H9 (cell line): Measurements from ENCODE around the gene IFITM1. TPM values are rescaled to one million over a fixed set of nuclear protein-coding genes. Genes with fewer than 3 reads are reported as not detected.

Experiments
- DNase-seq: peaks from one replicate; pipeline ENCODE4 v3.0.0-alpha.2; 2017
- H2AFZ ChIP-seq: one replicate; pipeline ENCODE4 v1.6.1; 2013; ENCODE audit warnings: mild to moderate bottlenecking, low read length, control low read depth, moderate library complexity
- H2AK5ac ChIP-seq: 2 replicates; pipeline ENCODE4 v1.6.1; 2013; ENCODE audit warnings: low read length, control low read depth, mixed read lengths; ENCODE audit not compliant: insufficient read length
- H2BK120ac ChIP-seq: one replicate; pipeline ENCODE4 v1.6.1; 2013; ENCODE audit warnings: low read depth, mild to moderate bottlenecking, low read length, control low read depth, inconsistent platforms; ENCODE audit not compliant: poor library complexity, severe bottlenecking
- H2BK12ac ChIP-seq: 2 replicates; pipeline ENCODE4 v1.6.1; 2013; ENCODE audit warnings: low read length, control low read depth, mixed read lengths, low read depth; ENCODE audit not compliant: insufficient read length
- H2BK15ac ChIP-seq: 2 replicates; pipeline ENCODE4 v1.6.1; 2013; ENCODE audit warnings: low read depth, low read length, control low read depth
- H2BK20ac ChIP-seq: one replicate; pipeline ENCODE4 v1.6.1; 2013; ENCODE audit warnings: low read depth, mild to moderate bottlenecking, low read length, control low read depth, inconsistent platforms; ENCODE audit not compliant: poor library complexity, severe bottlenecking
- H2BK5ac ChIP-seq: 2 replicates; pipeline ENCODE4 v1.6.1; 2013; ENCODE audit warnings: low read length, control low read depth, mixed read lengths; ENCODE audit not compliant: insufficient read length
- H3K14ac ChIP-seq: 2 replicates; pipeline ENCODE4 v1.6.1; 2013; ENCODE audit warnings: low read length, control low read depth; ENCODE audit not compliant: insufficient read depth
- H3K18ac ChIP-seq: 2 replicates; pipeline ENCODE4 v1.6.1; 2013; ENCODE audit warnings: low read depth, mild to moderate bottlenecking, mixed read lengths, low read length, control low read depth; ENCODE audit not compliant: insufficient read length
- H3K23ac ChIP-seq: 2 replicates; pipeline ENCODE4 v1.6.1; 2013; ENCODE audit warnings: low read length, control low read depth, mixed read lengths, low read depth; ENCODE audit not compliant: insufficient read length
- H3K23me2 ChIP-seq: 2 replicates; pipeline ENCODE4 v1.6.1; 2013; ENCODE audit warnings: low read depth, mild to moderate bottlenecking, mixed read lengths, low read length, control low read depth; ENCODE audit not compliant: insufficient read length, poor library complexity, severe bottlenecking
- H3K27ac ChIP-seq: 2 replicates; pipeline ENCODE4 v1.5.1; 2013; ENCODE audit warnings: low read length, control low read depth, mixed read lengths, low read depth; ENCODE audit not compliant: insufficient read length
- H3K27me3 ChIP-seq: 2 replicates; pipeline ENCODE4 v1.6.1; 2013; ENCODE audit warnings: low read length, control low read depth, inconsistent platforms; ENCODE audit not compliant: insufficient read depth
- H3K4ac ChIP-seq: 2 replicates; pipeline ENCODE4 v1.6.1; 2013; ENCODE audit warnings: low read depth, mild to moderate bottlenecking, control low read depth, inconsistent platforms, low read length, moderate library complexity
- H3K4me1 ChIP-seq: 2 replicates; pipeline ENCODE4 v1.6.1; 2013; ENCODE audit warnings: low read length, control low read depth, inconsistent platforms; ENCODE audit not compliant: insufficient read depth
- H3K4me2 ChIP-seq: 2 replicates; pipeline ENCODE4 v1.6.1; 2013; ENCODE audit warnings: low read length, control low read depth, mixed read lengths; ENCODE audit not compliant: insufficient read length, insufficient read depth
- H3K56ac ChIP-seq: 2 replicates; pipeline ENCODE4 v1.6.1; 2013; ENCODE audit warnings: low read depth, mild to moderate bottlenecking, mixed read lengths, low read length, control low read depth; ENCODE audit not compliant: insufficient read length
- H3K79me1 ChIP-seq: 2 replicates; pipeline ENCODE4 v1.6.1; 2013; ENCODE audit warnings: low read depth, mild to moderate bottlenecking, moderate library complexity, low read length, control low read depth, inconsistent platforms; ENCODE audit not compliant: insufficient read depth, poor library complexity, severe bottlenecking
- H3K79me2 ChIP-seq: 2 replicates; pipeline ENCODE4 v1.6.1; 2013; ENCODE audit warnings: low read length, control low read depth, inconsistent platforms; ENCODE audit not compliant: insufficient read depth
- H3K9ac ChIP-seq: 2 replicates; pipeline ENCODE4 v1.6.1; 2013; ENCODE audit warnings: low read length, control low read depth, mixed read lengths; ENCODE audit not compliant: insufficient read length; ENCODE audit errors: extremely low read depth
- H3K9me3 ChIP-seq: one replicate; pipeline ENCODE4 v1.6.1; 2013; ENCODE audit warnings: low read depth, low read length, inconsistent platforms; ENCODE audit not compliant: control insufficient read depth
- H3T11ph ChIP-seq: one replicate; pipeline ENCODE4 v1.6.1; 2013; ENCODE audit warnings: mild to moderate bottlenecking, low read length, control low read depth, inconsistent platforms
- H4K20me1 ChIP-seq: one replicate; pipeline ENCODE4 v1.6.1; 2013; ENCODE audit not compliant: control insufficient read depth, insufficient read length, insufficient read depth
- H4K5ac ChIP-seq: 2 replicates; pipeline ENCODE4 v1.6.1; 2013; ENCODE audit warnings: low read depth, mild to moderate bottlenecking, mixed read lengths, low read length, control low read depth; ENCODE audit not compliant: insufficient read length
- H4K8ac ChIP-seq: replicated peaks from 2 replicates; pipeline ENCODE4 v1.6.1; 2013; ENCODE audit warnings: low read length, control low read depth, mixed read lengths, low read depth; ENCODE audit not compliant: insufficient read length
- H4K91ac ChIP-seq: 2 replicates; pipeline ENCODE4 v1.6.1; 2013; ENCODE audit warnings: low read depth, mild to moderate bottlenecking, moderate library complexity, mixed read lengths, low read length, control low read depth; ENCODE audit not compliant: insufficient read length
- H3K27ac Mint-ChIP-seq, 3 experiments: 2 replicates in 2 of 3; 3 replicates in 1 of 3; pipeline ENCODE4 v1.8.0; 2020 to 2021; ENCODE audit warnings: mixed read lengths in 3 of 3, mild to moderate bottlenecking in 1 of 3, moderate library complexity in 1 of 3
- H3K27me3 Mint-ChIP-seq: 2 replicates; pipeline ENCODE4 v1.8.0; 2021; ENCODE audit warnings: low read depth, mild to moderate bottlenecking, moderate library complexity, mixed read lengths
- H3K36me3 Mint-ChIP-seq, 3 experiments: 2 replicates in 2 of 3; 3 replicates in 1 of 3; pipeline ENCODE4 v1.8.0; 2020 to 2021; ENCODE audit warnings: low read depth in 3 of 3, mixed read lengths in 3 of 3; ENCODE audit not compliant: insufficient read depth in 1 of 3
- H3K4me1 Mint-ChIP-seq, 2 experiments: 2 replicates each; pipeline ENCODE4 v1.8.0; 2020; ENCODE audit warnings: mixed read lengths in 2 of 2
- H3K4me3 Mint-ChIP-seq, 2 experiments: 2 replicates in 1 of 2; 3 replicates in 1 of 2; pipeline ENCODE4 v1.8.0; 2020 to 2021; ENCODE audit warnings: mild to moderate bottlenecking in 2 of 2, mixed read lengths in 2 of 2, moderate library complexity in 1 of 2
- H3K9me3 Mint-ChIP-seq, 2 experiments: 2 replicates in 1 of 2; 3 replicates in 1 of 2; pipeline ENCODE4 v1.8.0; 2020; ENCODE audit warnings: mild to moderate bottlenecking in 2 of 2, mixed read lengths in 2 of 2, moderate library complexity in 1 of 2
- WGBS: extraction: QIAGEN DNeasy Blood & Tissue Kit; methylation state at CpG from one replicate; pipeline ENCODE4 v1.1.7; 2013; ENCODE audit warnings: missing lambda C conversion rate, low lambda C conversion rate, mixed read lengths; ENCODE audit not compliant: insufficient read length; ENCODE audit errors: extremely low coverage; 5-methylcytosine and 5-hydroxymethylcytosine counted together
- total RNA-seq: library from RNA; stranded (reverse); gene quantifications from 2 replicates; pipeline ENCODE4 v1.2.1, GENCODE V29; 2021
- TF ChIP-seq, protein P1 (sequence below): fragments of 200-600 bp; sonication (generic); conservative IDR thresholded peaks from 3 replicates; pipeline ENCODE4 v1.8.0; 2021; ENCODE audit warnings: antibody characterized with exemption, mild to moderate bottlenecking

The IFITM1 gene
- total RNA-seq, 1 experiment from 2014 or later = 500 TPM

DNA sequence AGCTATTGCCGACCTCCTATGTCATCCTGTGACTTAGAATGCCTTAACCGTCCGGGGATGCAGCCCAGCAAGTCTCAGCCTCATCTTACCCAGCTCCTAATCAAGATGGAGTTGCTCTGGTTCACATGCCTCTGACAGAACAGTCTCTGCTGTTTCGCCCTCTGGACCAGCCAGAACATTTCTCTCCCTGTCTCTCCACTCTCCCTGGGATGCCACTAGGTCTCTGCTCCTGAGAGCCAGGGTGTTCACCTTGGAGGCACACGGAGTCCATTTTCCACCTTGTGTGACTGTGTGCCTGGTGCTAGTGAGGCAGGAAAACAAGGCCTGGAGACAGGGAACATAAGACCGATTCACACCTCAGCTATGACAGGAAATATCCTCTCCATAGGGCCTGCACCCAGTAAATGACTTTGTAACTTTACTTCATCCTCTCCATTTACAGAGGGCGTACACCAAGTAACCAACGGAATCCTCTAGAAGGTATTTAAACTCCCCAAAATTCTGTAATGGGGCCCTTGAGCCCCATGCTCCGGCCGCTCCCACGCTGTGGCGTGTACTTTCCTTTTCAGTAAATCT is 38.7 kb downstream of the IFITM1 start:
- no peak overlapping the region for H3K4me2 ChIP-seq
- TF ChIP-seq, protein P1, sequence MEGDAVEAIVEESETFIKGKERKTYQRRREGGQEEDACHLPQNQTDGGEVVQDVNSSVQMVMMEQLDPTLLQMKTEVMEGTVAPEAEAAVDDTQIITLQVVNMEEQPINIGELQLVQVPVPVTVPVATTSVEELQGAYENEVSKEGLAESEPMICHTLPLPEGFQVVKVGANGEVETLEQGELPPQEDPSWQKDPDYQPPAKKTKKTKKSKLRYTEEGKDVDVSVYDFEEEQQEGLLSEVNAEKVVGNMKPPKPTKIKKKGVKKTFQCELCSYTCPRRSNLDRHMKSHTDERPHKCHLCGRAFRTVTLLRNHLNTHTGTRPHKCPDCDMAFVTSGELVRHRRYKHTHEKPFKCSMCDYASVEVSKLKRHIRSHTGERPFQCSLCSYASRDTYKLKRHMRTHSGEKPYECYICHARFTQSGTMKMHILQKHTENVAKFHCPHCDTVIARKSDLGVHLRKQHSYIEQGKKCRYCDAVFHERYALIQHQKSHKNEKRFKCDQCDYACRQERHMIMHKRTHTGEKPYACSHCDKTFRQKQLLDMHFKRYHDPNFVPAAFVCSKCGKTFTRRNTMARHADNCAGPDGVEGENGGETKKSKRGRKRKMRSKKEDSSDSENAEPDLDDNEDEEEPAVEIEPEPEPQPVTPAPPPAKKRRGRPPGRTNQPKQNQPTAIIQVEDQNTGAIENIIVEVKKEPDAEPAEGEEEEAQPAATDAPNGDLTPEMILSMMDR = no peak
- H3K27ac Mint-ChIP-seq = no peak overlapping the region
- H3K27me3 Mint-ChIP-seq = peaks cover 13% of the 10 kb centered on the region
- no peak overlapping the region for H4K8ac ChIP-seq
- no peak overlapping the region for H2BK5ac ChIP-seq
- H2BK15ac ChIP-seq = no peak overlapping the region
- no peak overlapping the region for H3K56ac ChIP-seq
- H3K79me1 ChIP-seq = no peaks in the 10 kb centered on the region
- no peak overlapping the region for H3K18ac ChIP-seq
- no peaks in the 10 kb centered on the region for H4K20me1 ChIP-seq
- H3T11ph ChIP-seq = no peak overlapping the region
- H2AK5ac ChIP-seq = no peak overlapping the region
- no CpG with 5 or more reads among the region's 12 CpGs for WGBS
- H3K27me3 ChIP-seq = no peaks in the 10 kb centered on the region
- H3K9ac ChIP-seq = no peak overlapping the region
- H2BK120ac ChIP-seq = no peak overlapping the region
- H3K4me3 Mint-ChIP-seq = no peak overlapping the region
- H4K91ac ChIP-seq = no peak overlapping the region
- H3K14ac ChIP-seq = no peak overlapping the region
- no peak for DNase-seq
- no peaks in the 10 kb centered on the region for H3K79me2 ChIP-seq
- peaks cover 2 to 6% of the 10 kb centered on the region in 2 experiments; a peak in 3 of 5 replicates for H3K9me3 Mint-ChIP-seq
- no peak overlapping the region for H2AFZ ChIP-seq
- H3K4me1 ChIP-seq = no peaks in the 10 kb centered on the region
- no peaks in the 10 kb centered on the region for H3K23me2 ChIP-seq
- H3K23ac ChIP-seq = no peak overlapping the region
- no peak overlapping the region for H3K4ac ChIP-seq
- no peak overlapping the region for H2BK12ac ChIP-seq
- H3K9me3 ChIP-seq = no peaks in the 10 kb centered on the region
- H3K27ac ChIP-seq = no peak overlapping the region
- peaks cover 28 to 42% of the 10 kb centered on the region in 2 experiments for H3K4me1 Mint-ChIP-seq
- peaks cover 0 to 7% (median 0%) of the 10 kb centered on the region in 3 experiments; a peak in 1 of 7 replicates for H3K36me3 Mint-ChIP-seq
- no peak overlapping the region for H2BK20ac ChIP-seq
- no peak overlapping the region for H4K5ac ChIP-seq
